Activated T-helper 2 cell treated with anti-CD3 and anti-CD28 coated beads, Interferon-gamma antibody, Interleukin-2, Interleukin-4, amounts not matched to agents 10 μg/mL and 5 μg/mL and 100 μg/mL, durations not matched to agents 14 hours and 24 hours and 36 hours (primary cell): ENCODE data around the gene INHBC. TPM values are rescaled to one million over a fixed set of nuclear protein-coding genes. Genes with fewer than 3 reads are reported as not detected.

Experiments
- DNase-seq: peaks from one replicate; pipeline ENCODE4 v3.0.0; 2021; ENCODE audit warnings: low spot score
- H3K27ac Mint-ChIP-seq: one replicate; pipeline ENCODE4 v1.8.0; 2021; ENCODE audit warnings: mixed read lengths
- H3K27me3 Mint-ChIP-seq: one replicate; pipeline ENCODE4 v1.8.0; 2021; ENCODE audit warnings: low read depth, mixed read lengths
- H3K36me3 Mint-ChIP-seq: one replicate; pipeline ENCODE4 v1.8.0; 2021; ENCODE audit warnings: low read depth, mixed read lengths
- H3K4me1 Mint-ChIP-seq: one replicate; pipeline ENCODE4 v1.8.0; 2021; ENCODE audit warnings: low read depth, mixed read lengths
- H3K4me3 Mint-ChIP-seq: one replicate; pipeline ENCODE4 v1.8.0; 2021; ENCODE audit warnings: low read depth, mild to moderate bottlenecking, moderate library complexity, mixed read lengths
- H3K9me3 Mint-ChIP-seq: one replicate; pipeline ENCODE4 v1.8.0; 2021; ENCODE audit warnings: mixed read lengths
- intact Hi-C: fragments of 100-400 bp; cut with micrococcal nuclease; formaldehyde crosslinking; loops from one replicate; pipeline ENCODE4 v1.15.1; 2023
- total RNA-seq: library from RNA; stranded (reverse); gene quantifications from 2 replicates; pipeline ENCODE4 v1.2.3, GENCODE V29; 2022

INHBC gene
- total RNA-seq, 1 donor from 2014 or later, result 0.14 TPM

DNA sequence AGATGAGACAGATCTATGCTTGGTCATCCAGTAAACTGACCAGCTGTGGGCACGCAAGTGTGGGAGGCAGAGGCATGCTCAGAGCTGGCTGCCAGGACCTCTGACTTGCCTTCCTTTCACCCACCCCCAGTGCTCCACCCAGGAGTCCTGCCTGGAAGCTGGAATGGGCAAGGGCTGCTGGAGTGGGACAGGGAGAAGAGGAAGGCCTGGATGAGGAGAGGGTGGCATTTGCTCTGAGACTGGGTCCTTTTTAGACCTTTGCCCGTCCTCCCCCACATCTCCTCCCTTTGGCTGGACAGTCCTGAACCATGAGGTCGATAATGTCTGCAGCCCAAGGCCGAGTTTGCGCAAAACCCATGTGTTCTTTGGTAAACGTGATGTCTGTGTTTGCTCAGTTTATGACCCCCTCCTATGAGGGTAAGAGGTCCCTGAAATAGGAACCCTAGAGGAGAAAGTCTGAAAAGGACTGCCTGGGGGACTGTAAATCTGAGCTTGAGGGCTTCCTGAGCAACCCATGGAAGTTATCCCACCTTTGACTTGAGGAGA, 16.7 kb downstream of the INHBC start:
- H3K36me3 Mint-ChIP-seq, result no peaks in the 10 kb centered on the region
- intact Hi-C loops, result no loop called here
- peaks cover 31% of the 10 kb centered on the region for H3K4me1 Mint-ChIP-seq
- peak overlapping the region; percentile 8 for H3K27ac Mint-ChIP-seq
- DNase-seq, result no peak
- no peak overlapping the region for H3K4me3 Mint-ChIP-seq
- no peaks in the 10 kb centered on the region for H3K27me3 Mint-ChIP-seq
- H3K9me3 Mint-ChIP-seq, result no peaks in the 10 kb centered on the region

DNA sequence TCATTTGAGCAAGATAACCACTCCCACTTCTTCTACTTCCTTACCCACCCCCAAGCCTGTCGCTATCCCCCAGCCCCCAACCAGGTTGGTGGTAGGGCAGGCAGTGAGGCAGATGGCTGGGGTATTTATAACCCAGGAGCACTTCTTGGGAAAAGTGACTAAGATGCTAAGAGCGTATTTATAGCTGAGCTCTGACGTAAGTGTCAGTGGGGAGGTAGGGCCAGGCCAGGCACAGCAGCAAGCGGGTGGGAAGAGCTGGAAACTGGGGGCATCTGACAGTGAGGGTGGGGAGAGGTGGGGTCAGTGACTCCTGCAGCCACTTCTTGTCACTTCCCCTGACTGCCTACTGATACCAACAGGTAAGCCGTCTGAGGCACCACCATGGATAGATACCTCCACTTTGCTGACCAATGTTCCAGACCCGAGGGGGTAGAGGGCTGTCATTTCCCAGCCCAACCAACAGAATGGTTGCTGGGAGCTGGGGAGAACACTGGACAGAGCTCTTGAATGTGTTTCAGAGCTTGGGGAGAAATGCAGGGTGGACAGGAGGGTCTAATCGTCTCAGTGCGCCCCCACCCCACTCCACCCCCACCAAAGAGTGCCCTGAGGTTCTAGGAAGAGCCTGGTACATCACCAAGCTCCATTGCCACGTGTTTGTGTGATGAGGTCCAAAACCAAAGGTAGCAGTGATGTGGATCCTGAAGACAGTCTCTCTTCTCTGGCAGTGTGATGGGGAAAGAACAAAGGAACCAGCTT, 17.8 kb downstream of the INHBC start:
- H3K36me3 Mint-ChIP-seq, result no peaks in the 10 kb centered on the region
- no peak for DNase-seq
- peak overlapping the region; percentile 28 for H3K4me3 Mint-ChIP-seq
- H3K9me3 Mint-ChIP-seq, result no peaks in the 10 kb centered on the region
- no peaks in the 10 kb centered on the region for H3K27me3 Mint-ChIP-seq
- peak overlapping the region; percentile 67 for H3K27ac Mint-ChIP-seq
- intact Hi-C loops, result loop anchor here (2.0 kb wide), 2 partner anchors 22 to 144 kb away; partner anchors contain the start of gene R3HDM2
- peaks cover 28% of the 10 kb centered on the region for H3K4me1 Mint-ChIP-seq

DNA sequence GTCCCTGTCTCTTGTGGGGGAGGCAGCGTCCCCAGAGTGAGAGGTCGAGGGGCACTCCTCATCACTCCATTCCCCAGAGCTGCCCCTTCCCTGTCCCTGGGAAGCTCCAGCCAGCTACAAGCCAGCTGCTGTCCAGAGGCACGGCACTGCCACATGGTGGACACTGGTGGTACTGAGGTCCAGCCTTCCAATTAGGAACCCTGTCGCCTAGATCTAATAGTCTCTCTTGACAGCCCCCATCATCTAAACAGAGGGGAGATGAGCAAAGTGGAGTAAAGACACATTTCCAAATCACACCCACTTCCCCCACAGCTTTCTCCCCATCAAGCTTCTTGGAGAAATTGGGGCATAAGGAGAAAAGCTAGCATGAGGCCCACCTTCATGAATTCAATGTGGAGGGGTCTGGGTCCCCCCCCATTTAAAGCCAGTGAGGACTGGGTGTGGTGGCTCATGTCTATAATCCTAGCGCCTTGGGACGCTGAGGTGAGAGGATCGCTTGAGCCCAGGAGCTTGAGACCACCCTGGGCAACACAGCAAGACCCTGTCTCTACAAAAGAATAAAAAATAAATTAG, 18.4 kb downstream of the INHBC start:
- intact Hi-C loops, result loop anchor here (2.0 kb wide), 2 partner anchors 22 to 144 kb away; partner anchors contain the start of gene R3HDM2
- H3K36me3 Mint-ChIP-seq, result no peaks in the 10 kb centered on the region
- peak; percentile 44 for DNase-seq
- no peak overlapping the region for H3K4me3 Mint-ChIP-seq
- H3K27ac Mint-ChIP-seq, result peak overlapping the region; percentile 67
- H3K4me1 Mint-ChIP-seq, result peaks cover 30% of the 10 kb centered on the region
- H3K9me3 Mint-ChIP-seq, result no peaks in the 10 kb centered on the region
- H3K27me3 Mint-ChIP-seq, result no peaks in the 10 kb centered on the region

DNA sequence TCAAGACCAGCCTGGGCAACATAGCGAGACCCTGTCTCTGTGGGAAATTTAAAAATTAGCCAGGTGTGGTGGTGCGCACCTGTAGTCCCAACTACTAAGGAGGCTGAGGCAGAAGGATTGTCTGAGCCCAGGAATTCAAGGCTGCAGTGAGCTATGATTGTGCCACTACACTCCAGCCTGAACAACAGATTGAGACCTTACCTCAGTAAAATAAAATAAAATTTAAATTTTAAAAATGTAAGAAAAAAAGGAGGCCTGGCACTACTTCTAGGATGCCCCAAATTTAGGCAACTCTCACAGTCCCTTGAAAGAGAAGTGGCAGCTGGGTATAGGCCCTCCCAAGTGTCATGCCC, 19.6 kb downstream of the INHBC start:
- H3K36me3 Mint-ChIP-seq, result no peaks in the 10 kb centered on the region
- no peak for DNase-seq
- no peak overlapping the region for H3K4me3 Mint-ChIP-seq
- no peak overlapping the region for H3K27ac Mint-ChIP-seq
- H3K27me3 Mint-ChIP-seq, result no peaks in the 10 kb centered on the region
- H3K4me1 Mint-ChIP-seq, result peaks cover 35% of the 10 kb centered on the region
- intact Hi-C loops, result no loop called here
- no peaks in the 10 kb centered on the region for H3K9me3 Mint-ChIP-seq

DNA sequence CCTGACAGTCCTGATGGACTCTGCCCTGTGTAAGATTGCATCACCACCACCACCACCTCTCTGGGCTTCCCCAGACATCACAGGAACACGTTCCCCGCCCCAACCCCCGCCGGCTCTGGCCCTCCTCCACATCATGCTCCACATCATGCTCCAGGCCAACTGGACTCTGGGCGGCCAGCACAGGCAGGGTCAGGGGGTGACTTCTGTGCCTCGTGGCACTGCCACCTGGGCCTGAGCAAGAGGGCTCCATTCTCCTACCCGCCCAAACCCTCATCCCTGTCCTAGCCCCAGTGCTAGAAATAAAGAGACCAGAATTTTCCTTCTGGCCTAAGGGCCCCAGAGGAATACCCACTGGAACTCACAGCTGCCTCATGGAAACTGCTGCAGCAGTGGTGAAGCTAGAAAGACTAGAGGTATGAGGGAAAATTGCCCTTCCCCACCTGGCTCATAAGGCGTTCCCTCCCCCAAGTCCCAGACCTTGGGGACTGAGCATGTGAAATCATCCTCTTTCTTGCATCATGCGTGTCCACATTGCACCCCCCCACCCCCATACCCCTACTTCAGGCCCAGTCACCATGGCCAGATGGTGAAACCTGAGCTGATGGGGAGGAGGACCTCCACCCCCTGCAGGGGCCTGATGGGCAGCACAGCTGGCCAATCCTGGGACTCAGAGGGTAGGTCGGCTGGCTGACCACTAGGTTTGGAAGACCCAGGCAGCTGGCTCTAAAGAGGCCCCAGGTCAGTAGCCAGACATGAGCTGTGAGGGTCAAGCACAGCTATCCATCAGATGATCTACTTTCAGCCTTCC, 20.2 kb downstream of the INHBC start, which contains the start of gene INHBE:
INHBE (plus strand) TSS at position 742 of the 808 bp plus-strand sequence. CDS start 230 bp downstream, outside the sequence.
- no peak for DNase-seq
- intact Hi-C loops, result loop anchor here (5.0 kb wide), 1 partner anchor 172 kb away; no protein-coding TSS in a partner anchor
- H3K27ac Mint-ChIP-seq, result no peak within 1 kb of the TSS

DNA sequence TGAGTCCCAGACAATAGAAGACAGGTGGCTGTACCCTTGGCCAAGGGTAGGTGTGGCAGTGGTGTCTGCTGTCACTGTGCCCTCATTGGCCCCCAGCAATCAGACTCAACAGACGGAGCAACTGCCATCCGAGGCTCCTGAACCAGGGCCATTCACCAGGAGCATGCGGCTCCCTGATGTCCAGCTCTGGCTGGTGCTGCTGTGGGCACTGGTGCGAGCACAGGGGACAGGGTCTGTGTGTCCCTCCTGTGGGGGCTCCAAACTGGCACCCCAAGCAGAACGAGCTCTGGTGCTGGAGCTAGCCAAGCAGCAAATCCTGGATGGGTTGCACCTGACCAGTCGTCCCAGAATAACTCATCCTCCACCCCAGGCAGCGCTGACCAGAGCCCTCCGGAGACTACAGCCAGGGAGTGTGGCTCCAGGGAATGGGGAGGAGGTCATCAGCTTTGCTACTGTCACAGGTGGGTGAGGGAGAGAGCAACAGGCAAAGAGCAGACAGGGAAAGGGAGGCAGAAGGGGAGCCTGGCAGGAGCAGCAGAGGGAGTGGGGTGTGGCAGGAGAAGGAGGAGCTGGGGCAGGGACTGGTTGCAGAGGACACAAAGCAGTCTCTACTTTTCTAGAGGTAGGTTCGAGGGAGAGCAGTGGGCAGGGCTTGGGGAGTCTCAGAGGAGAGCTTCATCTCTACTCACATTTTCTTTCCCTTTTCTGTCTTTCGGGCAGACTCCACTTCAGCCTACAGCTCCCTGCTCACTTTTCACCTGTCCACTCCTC, 21.0 kb downstream of the INHBC start:
- peaks cover 4% of the 10 kb centered on the region for H3K27me3 Mint-ChIP-seq
- no peak overlapping the region for H3K27ac Mint-ChIP-seq
- peak overlapping the region; percentile 72 for H3K4me3 Mint-ChIP-seq
- H3K4me1 Mint-ChIP-seq, result peaks cover 39% of the 10 kb centered on the region
- intact Hi-C loops, result loop anchor here (5.0 kb wide), 1 partner anchor 173 kb away; no protein-coding TSS in a partner anchor
- no peaks in the 10 kb centered on the region for H3K36me3 Mint-ChIP-seq
- no peak for DNase-seq
- no peaks in the 10 kb centered on the region for H3K9me3 Mint-ChIP-seq

More for the DNA sequence above, 20.2 kb downstream of the INHBC start, which contains the start of gene INHBE:
- H3K9me3 Mint-ChIP-seq, result no peaks in the 10 kb centered on the region
- H3K27me3 Mint-ChIP-seq, result no peaks in the 10 kb centered on the region
- no peaks in the 10 kb centered on the region for H3K36me3 Mint-ChIP-seq
- H3K4me3 Mint-ChIP-seq, result peak within 1 kb of the TSS; percentile 72
- H3K4me1 Mint-ChIP-seq, result peaks cover 38% of the 10 kb centered on the region

DNA sequence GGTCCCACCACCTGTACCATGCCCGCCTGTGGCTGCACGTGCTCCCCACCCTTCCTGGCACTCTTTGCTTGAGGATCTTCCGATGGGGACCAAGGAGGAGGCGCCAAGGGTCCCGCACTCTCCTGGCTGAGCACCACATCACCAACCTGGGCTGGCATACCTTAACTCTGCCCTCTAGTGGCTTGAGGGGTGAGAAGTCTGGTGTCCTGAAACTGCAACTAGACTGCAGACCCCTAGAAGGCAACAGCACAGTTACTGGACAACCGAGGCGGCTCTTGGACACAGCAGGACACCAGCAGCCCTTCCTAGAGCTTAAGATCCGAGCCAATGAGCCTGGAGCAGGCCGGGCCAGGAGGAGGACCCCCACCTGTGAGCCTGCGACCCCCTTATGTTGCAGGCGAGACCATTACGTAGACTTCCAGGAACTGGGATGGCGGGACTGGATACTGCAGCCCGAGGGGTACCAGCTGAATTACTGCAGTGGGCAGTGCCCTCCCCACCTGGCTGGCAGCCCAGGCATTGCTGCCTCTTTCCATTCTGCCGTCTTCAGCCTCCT, 21.6 kb downstream of the INHBC start:
- peak; percentile 36 for DNase-seq
- Mint-ChIP-seq H3K27ac (no peak overlapping the region), H3K4me3 (peak overlapping the region; percentile 72), H3K4me1 (peaks cover 36% of the 10 kb centered on the region), H3K9me3 (no peaks in the 10 kb centered on the region), H3K36me3 (no peaks in the 10 kb centered on the region), H3K27me3 (peaks cover 8% of the 10 kb centered on the region)
- intact Hi-C loops, result loop anchor here (5.0 kb wide), 1 partner anchor 174 kb away; no protein-coding TSS in a partner anchor

DNA sequence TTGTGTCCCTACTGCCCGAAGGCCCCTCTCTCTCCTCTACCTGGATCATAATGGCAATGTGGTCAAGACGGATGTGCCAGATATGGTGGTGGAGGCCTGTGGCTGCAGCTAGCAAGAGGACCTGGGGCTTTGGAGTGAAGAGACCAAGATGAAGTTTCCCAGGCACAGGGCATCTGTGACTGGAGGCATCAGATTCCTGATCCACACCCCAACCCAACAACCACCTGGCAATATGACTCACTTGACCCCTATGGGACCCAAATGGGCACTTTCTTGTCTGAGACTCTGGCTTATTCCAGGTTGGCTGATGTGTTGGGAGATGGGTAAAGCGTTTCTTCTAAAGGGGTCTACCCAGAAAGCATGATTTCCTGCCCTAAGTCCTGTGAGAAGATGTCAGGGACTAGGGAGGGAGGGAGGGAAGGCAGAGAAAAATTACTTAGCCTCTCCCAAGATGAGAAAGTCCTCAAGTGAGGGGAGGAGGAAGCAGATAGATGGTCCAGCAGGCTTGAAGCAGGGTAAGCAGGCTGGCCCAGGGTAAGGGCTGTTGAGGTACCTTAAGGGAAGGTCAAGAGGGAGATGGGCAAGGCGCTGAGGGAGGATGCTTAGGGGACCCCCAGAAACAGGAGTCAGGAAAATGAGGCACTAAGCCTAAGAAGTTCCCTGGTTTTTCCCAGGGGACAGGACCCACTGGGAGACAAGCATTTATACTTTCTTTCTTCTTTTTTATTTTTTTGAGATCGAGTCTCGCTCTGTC, 22.3 kb downstream of the INHBC start:
- Mint-ChIP-seq H3K27ac (no peak overlapping the region), H3K4me1 (peaks cover 41% of the 10 kb centered on the region), H3K36me3 (no peaks in the 10 kb centered on the region), H3K27me3 (peaks cover 12% of the 10 kb centered on the region), H3K4me3 (no peak overlapping the region), H3K9me3 (no peaks in the 10 kb centered on the region)
- intact Hi-C loops, result loop anchor here (5.0 kb wide), 1 partner anchor 175 kb away; no protein-coding TSS in a partner anchor
- DNase-seq, result no peak

DNA sequence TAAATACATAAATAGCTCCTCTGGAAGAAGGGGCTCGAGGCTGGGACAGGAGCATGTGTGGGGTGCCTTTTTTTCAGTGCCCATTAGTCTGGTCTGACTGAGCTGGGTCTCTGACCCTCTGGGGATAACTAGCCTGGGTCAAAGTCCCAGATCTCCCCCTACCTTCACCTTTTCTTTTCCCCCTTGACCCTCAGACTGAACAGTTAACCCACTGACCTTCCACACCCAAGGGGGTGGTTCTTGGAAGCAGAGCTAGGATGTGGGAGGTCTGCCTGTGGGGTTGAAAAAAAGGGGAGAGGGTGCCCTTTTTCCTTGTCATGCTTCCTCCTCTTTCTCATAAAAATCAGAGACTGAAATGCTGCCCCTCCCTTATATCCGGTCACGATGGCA, 24.1 kb downstream of the INHBC start:
- peak overlapping the region; percentile 89 for H3K27ac Mint-ChIP-seq
- no peaks in the 10 kb centered on the region for H3K9me3 Mint-ChIP-seq
- H3K36me3 Mint-ChIP-seq, result no peaks in the 10 kb centered on the region
- intact Hi-C loops, result loop anchor here (1.0 to 5.0 kb wide), 5 partner anchors 27 to 176 kb away; partner anchors contain the start of genes DDIT3 and R3HDM2
- H3K27me3 Mint-ChIP-seq, result peaks cover 12% of the 10 kb centered on the region
- no peak for DNase-seq
- peak overlapping the region; percentile 90 for H3K4me3 Mint-ChIP-seq
- peaks cover 43% of the 10 kb centered on the region for H3K4me1 Mint-ChIP-seq

DNA sequence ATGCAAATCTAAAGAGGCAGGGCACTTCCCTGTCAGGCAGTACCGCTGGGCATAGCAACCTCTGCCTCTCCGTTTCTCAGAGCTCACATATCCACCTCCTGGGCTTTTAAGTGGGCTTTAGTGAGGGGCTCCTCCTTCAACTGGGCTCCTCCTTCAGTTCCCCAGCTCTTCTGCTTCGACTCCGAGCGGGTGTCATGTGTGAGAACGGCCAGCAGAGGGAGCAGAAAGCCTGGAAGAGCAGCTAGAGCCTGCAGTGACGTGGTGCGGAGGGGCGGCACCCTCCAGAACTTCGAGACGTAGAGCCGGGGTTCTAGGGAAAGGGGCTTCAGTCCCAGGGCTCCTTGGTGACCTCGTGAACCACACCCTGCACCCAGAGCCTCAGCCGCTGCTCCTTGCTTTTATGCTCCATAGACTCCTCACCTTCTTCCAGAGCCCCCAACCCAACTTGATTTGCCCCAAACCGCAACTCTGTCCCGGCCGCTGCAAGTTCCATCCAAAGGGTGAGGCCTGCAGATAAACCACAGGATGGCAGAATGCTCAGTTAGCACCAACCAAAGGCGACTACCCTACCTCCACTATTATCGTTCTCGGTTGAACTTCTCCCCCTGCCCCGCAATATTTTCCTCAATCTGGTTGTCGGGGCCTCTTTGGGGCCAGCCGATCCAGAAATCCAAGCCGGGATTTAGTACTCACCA, 24.6 kb downstream of the INHBC start:
- Mint-ChIP-seq H3K9me3 (no peaks in the 10 kb centered on the region), H3K4me1 (peaks cover 48% of the 10 kb centered on the region), H3K27ac (peak overlapping the region; percentile 89), H3K36me3 (no peaks in the 10 kb centered on the region), H3K4me3 (peak overlapping the region; percentile 90), H3K27me3 (peaks cover 12% of the 10 kb centered on the region)
- intact Hi-C loops, result loop anchor here (1.0 to 5.0 kb wide), 5 partner anchors 28 to 177 kb away; partner anchors contain the start of genes DDIT3 and R3HDM2
- peak; percentile 90 for DNase-seq
